GM12801 (cell line): ENCODE data around the gene GLB1L.

ENCODE experiments used
- CTCF ChIP-seq: IDR thresholded peaks from one replicate; pipeline ENCODE4 v1.5.1; 2011; ENCODE audit warnings: control low read depth; ENCODE audit not compliant: insufficient read length; ENCODE audit errors: extremely low read depth

The GLB1L gene

GRCh38 chr2:219209236-219210195, 35.7 kb downstream of the GLB1L start:
- no peak for TF ChIP-seq CTCF

GRCh38 chr2:219207884-219208740, 37.1 kb downstream of the GLB1L start:
- no peak for TF ChIP-seq CTCF

- no peak for TF ChIP-seq CTCF
Observed at GRCh38 chr2:219207134-219207883, 37.9 kb downstream of the GLB1L start.

GRCh38 chr2:219206328-219207133, 38.7 kb downstream of the GLB1L start, which contains the start of gene ZFAND2B:
ZFAND2B (plus strand) TSS chr2:219206782; CDS start chr2:219206988, 206 bp downstream.
- TF ChIP-seq CTCF = no peak

- no peak for TF ChIP-seq CTCF
Observed at GRCh38 chr2:219205981-219206327, 39.3 kb downstream of the GLB1L start.

GRCh38 chr2:219205165-219205538, 40.1 kb downstream of the GLB1L start:
- TF ChIP-seq CTCF = no peak
